Motor neuron (in vitro differentiated cells): ENCODE data around the gene VPS13D. TPM values are rescaled to one million over a fixed set of nuclear protein-coding genes. Genes with fewer than 3 reads are reported as not detected.

Experiments used
- ATAC-seq, 8 experiments: fragments of 200-7000 bp; cut with Tn5 transposase; replicated peaks in 6 of 8; 2 replicates each; pipeline ENCODE4 v1.8.0; 2021; ENCODE audit warnings: mild to moderate bottlenecking in 8 of 8, moderate library complexity in 8 of 8
- H3K27ac ChIP-seq, 2 donors: fragments of 250-450 bp; sonication (Bioruptor Pico); 2 replicates each; pipeline ENCODE4 v1.9.0; 2021; ENCODE audit warnings: antibody characterized with exemption in 2 of 2, mild to moderate bottlenecking in 2 of 2, moderate library complexity in 1 of 2
- H3K4me1 ChIP-seq, 2 donors: fragments of 250-450 bp; sonication (Bioruptor Pico); replicated peaks in 1 of 2; 2 replicates each; pipeline ENCODE4 v1.6.1; 2021; ENCODE audit warnings: antibody characterized with exemption in 2 of 2, mild to moderate bottlenecking in 2 of 2, moderate library complexity in 1 of 2
- H3K4me3 ChIP-seq, 5 donors: fragments of 250-450 bp; sonication (Bioruptor Pico); 2 replicates each; pipeline ENCODE4 v1.9.0; 2021; ENCODE audit warnings: antibody characterized with exemption in 5 of 5, mild to moderate bottlenecking in 5 of 5, moderate library complexity in 4 of 5
- whole genome bisulfite sequencing, 10 experiments: fragments of 450-650 bp; shearing (Covaris generic); methylation state at CpG; one replicate each; pipeline ENCODE4 v1.0.0; 2022; 5-methylcytosine and 5-hydroxymethylcytosine counted together
- in situ Hi-C, 9 experiments: fragments of 400-800 bp; cut with MboI; loops; one replicate each; pipeline ENCODE4 v1.15.0; 2021; ENCODE audit warnings: low sequenced_read_pairs in 9 of 9, low pct_unique_long_range_greater_than_20kb in 2 of 9; ENCODE audit not compliant: unreplicated experiment in 9 of 9
- total RNA-seq, 8 experiments: library from RNA; unstranded; fragments of 300-600 nt; gene quantifications; 2 replicates each; pipeline versions ENCODE4 v1.2.3 to v1.2.4, GENCODE V29; 2022

Gene VPS13D
- total RNA-seq, 8 experiments from 2014 or later = 18.7 to 130 (median 34.7) TPM

DNA sequence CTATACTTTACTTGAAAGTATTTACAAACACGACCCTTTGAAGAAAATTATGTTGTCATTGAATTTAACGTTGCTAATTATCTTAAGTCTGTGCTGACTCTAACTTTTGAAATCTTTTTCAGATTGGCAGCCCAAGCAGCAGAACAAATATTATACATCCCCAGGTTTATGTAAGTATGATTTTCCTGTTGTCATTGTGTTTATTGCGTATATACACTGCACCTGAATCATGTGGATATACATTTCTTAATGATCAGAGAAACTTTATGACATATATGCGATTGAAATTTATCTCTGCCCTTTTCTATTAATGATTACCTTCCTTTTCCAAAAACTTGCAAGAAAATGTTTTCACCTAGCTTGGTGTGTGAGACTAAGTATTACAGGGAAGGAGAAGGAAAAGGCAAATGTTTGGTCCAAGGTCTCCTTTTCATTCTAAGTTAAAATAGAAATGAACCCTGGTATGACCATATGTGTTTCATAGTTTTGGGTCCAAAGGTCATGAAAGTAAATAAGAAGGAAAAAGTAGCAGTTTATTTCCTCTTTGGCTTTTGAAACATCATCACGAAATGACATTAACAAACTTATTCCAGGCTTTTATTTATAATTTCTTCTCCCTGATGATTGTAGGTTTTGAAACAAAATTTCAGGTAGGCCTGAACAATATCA, 116.8 kb downstream of the VPS13D start:
- no peak for ATAC-seq
- Histone ChIP-seq H3K27ac (no peak overlapping the region), H3K4me3 (no peak overlapping the region), H3K4me1 (no peaks in the 10 kb centered on the region)
- in situ Hi-C loops = no loop called here
- 53 to 100% (median 88%) methylated on average over 2 to 5 of the region's 5 CpGs; no CpG with 5 or more reads in 1 of the 10 experiments for WGBS, 10 experiments

DNA sequence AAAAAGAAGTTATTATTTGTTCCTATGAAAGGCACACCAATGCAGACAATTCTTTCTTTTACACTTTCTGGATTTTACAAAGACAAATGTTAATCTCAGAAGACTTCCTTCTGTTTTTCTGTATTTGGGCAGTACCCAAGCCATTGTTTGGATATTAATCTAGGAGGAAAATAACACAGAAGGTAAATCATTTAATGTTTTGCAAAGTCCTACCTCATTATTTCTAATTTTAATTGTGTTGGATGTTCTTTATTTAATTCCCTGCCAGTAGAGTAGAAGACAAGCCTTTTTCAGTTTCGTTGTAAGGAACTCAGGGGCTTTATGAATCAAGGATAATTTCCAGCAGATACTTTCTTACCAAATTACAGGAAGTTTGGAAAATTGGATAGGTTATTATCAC, 118.3 kb downstream of the VPS13D start:
- in situ Hi-C loops = no loop called here
- ATAC-seq = no peak
- H3K4me3 ChIP-seq = no peak overlapping the region
- no peaks in the 10 kb centered on the region for H3K4me1 ChIP-seq
- whole genome bisulfite sequencing, 10 experiments = 88 to 100% (median 97%) methylated on average over 1 of the region's 1 CpG
- no peak overlapping the region for H3K27ac ChIP-seq

DNA sequence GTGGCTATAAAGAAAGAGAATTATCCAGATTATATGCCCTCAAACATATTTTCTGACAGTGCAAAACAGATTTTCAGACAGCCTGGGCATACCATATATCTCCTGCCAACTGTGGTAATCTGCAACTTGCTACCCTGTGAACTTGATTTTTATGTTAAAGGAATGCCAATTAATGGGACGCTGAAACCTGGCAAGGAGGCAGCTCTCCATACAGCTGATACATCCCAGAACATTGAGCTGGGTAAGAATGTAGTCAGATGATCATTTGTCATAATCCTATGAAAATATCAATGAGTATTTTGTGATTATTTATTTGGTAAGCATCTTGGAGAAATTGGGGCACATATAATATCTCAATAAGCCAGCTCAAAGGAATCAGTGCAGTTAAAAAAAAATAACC, 124.2 kb downstream of the VPS13D start:
- in situ Hi-C loops = no loop called here
- H3K27ac ChIP-seq = no peak overlapping the region
- WGBS, 10 experiments = 38 to 100% (median 67%) methylated on average over 1 of the region's 1 CpG; no CpG with 5 or more reads in 3 of the 10 experiments
- no peak overlapping the region for H3K4me3 ChIP-seq
- H3K4me1 ChIP-seq = peaks cover 0 to 2% of the 10 kb centered on the region in 2 donors
- ATAC-seq = no peak

DNA sequence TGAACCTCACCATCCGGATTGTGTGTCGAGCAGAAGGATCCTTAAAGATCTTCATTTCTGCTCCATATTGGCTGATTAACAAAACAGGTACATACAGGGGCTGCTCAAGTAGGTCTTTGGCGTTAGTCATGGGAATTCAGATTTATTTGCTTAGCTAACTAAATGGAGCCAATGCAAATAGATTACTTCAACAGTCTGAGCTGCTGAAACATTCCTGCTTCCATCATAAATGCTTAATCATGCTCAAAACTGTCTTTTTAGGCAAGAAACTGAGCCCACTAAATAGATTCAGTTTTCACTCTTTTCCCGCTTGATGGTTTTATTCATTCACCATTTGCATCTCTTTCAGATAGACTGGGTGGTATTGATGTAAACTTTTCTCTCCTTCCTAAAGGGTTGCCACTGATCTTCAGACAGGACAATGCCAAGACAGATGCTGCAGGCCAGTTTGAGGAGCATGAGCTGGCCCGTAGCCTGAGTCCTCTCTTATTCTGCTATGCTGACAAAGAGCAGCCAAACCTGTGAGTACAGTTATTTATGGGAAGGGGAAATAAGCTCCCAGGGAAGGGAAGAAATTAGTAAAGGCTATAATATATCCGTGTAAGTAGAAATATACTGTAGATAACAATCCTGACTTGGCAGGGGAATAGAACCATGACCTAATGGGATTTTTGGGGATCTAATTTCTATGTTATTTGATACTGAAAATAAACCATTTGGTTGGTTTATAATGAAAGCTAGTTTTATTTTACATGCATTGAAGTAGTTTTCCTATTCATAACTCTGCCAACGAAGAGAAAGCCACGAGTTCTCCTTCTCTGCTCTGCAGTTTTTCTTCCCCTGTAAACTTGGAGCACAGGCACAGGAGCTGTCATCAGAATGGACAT, 126.4 kb downstream of the VPS13D start:
- H3K4me1 ChIP-seq = peaks cover 0 to 2% of the 10 kb centered on the region in 2 donors
- in situ Hi-C loops = no loop called here
- ATAC-seq = peak in 3 of 8 experiments; percentile 16 to 93 (median 19)
- H3K27ac ChIP-seq = peak overlapping the region in 1 of 2 donors; percentile 28
- WGBS, 10 experiments = 58 to 92% (median 83%) methylated on average over 4 to 8 of the region's 8 CpGs; no CpG with 5 or more reads in 1 of the 10 experiments
- H3K4me3 ChIP-seq = no peak overlapping the region

DNA sequence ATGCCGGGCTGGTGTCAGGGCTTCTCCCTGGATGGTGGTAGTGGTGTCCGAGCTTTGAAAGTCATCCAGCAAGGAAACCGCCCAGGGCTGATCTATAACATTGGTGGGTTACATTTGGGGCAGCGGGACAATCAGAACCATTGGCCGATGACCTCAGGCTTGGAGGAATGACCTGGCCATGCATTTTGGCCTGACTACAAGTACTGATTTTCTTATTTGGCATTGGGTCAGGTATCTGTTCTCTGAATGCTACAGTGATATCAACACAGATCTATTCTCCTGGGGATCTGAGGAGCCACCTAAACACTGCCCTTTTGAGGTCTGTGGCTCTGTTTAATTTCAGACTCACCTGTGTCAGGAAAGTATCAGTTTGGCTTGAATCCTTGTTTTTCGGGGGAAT, 128.7 kb downstream of the VPS13D start:
- WGBS, 10 experiments = 63 to 100% (median 86%) methylated on average over 1 to 6 of the region's 6 CpGs; no CpG with 5 or more reads in 4 of the 10 experiments
- in situ Hi-C loops = no loop called here
- Histone ChIP-seq H3K27ac (no peak overlapping the region), H3K4me1 (peaks cover 0 to 2% of the 10 kb centered on the region in 2 donors), H3K4me3 (no peak overlapping the region)
- no peak for ATAC-seq

GRCh38 chr1:12359359-12360133, 129.7 kb downstream of the VPS13D start:
- in situ Hi-C loops = no loop called here
- Histone ChIP-seq H3K4me3 (no peak overlapping the region), H3K27ac (no peak overlapping the region), H3K4me1 (peaks cover 0 to 2% of the 10 kb centered on the region in 2 donors)
- ATAC-seq = peak in 3 of 8 experiments; percentile 84 to 87 (median 86)
- 0 to 88% (median 71%) methylated on average over 1 to 3 of the region's 3 CpGs; no CpG with 5 or more reads in 1 of the 10 experiments for WGBS, 10 experiments

DNA sequence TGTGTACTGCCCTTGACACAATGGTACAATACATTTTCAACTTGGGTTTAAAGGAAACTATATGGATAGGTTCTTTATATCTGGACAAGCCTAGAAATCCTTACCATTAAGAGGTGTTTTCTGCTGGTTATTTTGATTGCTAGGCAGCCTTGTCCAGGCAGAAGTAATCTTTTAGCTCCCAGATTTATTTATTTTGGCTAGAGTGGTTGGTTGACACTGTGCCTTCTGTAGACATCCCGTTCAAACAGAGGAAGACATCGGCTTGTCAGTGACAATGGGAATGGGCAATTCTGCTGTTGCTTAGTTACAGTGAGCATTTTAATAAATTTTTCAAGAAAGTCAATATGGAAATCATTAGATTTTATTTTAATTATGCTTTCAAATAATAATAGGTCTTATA, 138.8 kb downstream of the VPS13D start:
- in situ Hi-C loops = no loop called here

GRCh38 chr1:12369258-12369657, 139.4 kb downstream of the VPS13D start:
- in situ Hi-C loops = no loop called here
- Histone ChIP-seq H3K27ac (no peak overlapping the region), H3K4me3 (no peak overlapping the region), H3K4me1 (peaks cover 13 to 16% of the 10 kb centered on the region in 2 donors)
- peak in 3 of 8 experiments; percentile 10 to 63 (median 22) for ATAC-seq
- WGBS, 10 experiments = 55 to 100% (median 66%) methylated on average over 2 to 6 of the region's 6 CpGs; no CpG with 5 or more reads in 3 of the 10 experiments

More for the DNA sequence above, 138.8 kb downstream of the VPS13D start:
- Histone ChIP-seq H3K4me1 (peaks cover 13 to 16% of the 10 kb centered on the region in 2 donors), H3K27ac (peak overlapping the region in 1 of 2 donors; percentile 27), H3K4me3 (no peak overlapping the region)
- 46 to 100% (median 86%) methylated on average over 1 to 2 of the region's 2 CpGs; no CpG with 5 or more reads in 3 of the 10 experiments for WGBS, 10 experiments
- ATAC-seq = peak in 2 of 8 experiments; percentile 38 to 95

- ATAC-seq = peak in 3 of 8 experiments; percentile 27 to 39 (median 32)
- peaks cover 13 to 16% of the 10 kb centered on the region in 2 donors for H3K4me1 ChIP-seq
- H3K27ac ChIP-seq = no peak overlapping the region
- WGBS, 10 experiments = 0 to 95% (median 61%) methylated on average over 3 to 5 of the region's 5 CpGs
- in situ Hi-C loops = no loop called here
- H3K4me3 ChIP-seq = no peak overlapping the region
Measured at GRCh38 chr1:12370333-12370975, 140.6 kb downstream of the VPS13D start.

GRCh38 chr1:12371053-12371452, 141.2 kb downstream of the VPS13D start:
- in situ Hi-C loops = no loop called here
- Histone ChIP-seq H3K4me1 (peaks cover 13 to 16% of the 10 kb centered on the region in 2 donors), H3K4me3 (no peak overlapping the region), H3K27ac (no peak overlapping the region)
- WGBS, 10 experiments = 10 to 100% (median 89%) methylated on average over 1 to 5 of the region's 5 CpGs; no CpG with 5 or more reads in 1 of the 10 experiments
- peak in 1 of 8 experiments; percentile 62 for ATAC-seq

GRCh38 chr1:12372180-12372579, 142.3 kb downstream of the VPS13D start:
- in situ Hi-C loops = no loop called here
- ATAC-seq = no peak
- Histone ChIP-seq H3K27ac (no peak overlapping the region), H3K4me3 (no peak overlapping the region), H3K4me1 (peaks cover 13 to 16% of the 10 kb centered on the region in 2 donors)
- WGBS, 10 experiments = 40 to 100% (median 92%) methylated on average over 1 to 2 of the region's 2 CpGs

DNA sequence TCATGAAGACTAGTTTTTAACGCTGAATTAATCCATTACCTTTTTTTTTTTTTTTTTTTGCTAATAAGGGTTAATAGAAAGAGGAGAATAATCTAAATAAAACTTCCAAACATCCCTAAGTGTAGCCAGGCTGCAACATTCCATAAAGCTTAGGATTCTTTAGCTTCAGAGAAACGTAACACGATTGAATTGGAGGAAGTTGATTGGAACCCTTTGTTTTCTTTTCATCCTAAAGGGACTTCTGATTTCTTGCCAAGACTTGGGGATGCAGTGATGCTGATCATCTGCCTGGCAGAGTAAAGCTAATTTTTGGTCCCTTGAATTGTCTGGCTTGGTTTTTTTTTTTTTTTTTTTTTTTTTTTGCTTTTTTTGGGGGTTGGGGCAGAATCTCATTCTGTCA, 142.9 kb downstream of the VPS13D start:
- WGBS, 10 experiments = 79 to 100% (median 97%) methylated on average over 1 to 3 of the region's 3 CpGs
- in situ Hi-C loops = no loop called here
- no peak for ATAC-seq
- Histone ChIP-seq H3K4me1 (peaks cover 13 to 16% of the 10 kb centered on the region in 2 donors), H3K27ac (no peak overlapping the region), H3K4me3 (no peak overlapping the region)
